ENCODE results near the gene TMEM129. TPM values are rescaled to one million over a fixed set of nuclear protein-coding genes. Genes with fewer than 3 reads are reported as not detected.
"Not testable (repeated sequence)": the region's sequence is repeated elsewhere in the genome, so short reads cannot be mapped to it uniquely, and the experiment has no call there.

The TMEM129 gene
- polyA plus RNA-seq, 3 donors: 33.2 to 37.1 (median 34.2) TPM

DNA sequence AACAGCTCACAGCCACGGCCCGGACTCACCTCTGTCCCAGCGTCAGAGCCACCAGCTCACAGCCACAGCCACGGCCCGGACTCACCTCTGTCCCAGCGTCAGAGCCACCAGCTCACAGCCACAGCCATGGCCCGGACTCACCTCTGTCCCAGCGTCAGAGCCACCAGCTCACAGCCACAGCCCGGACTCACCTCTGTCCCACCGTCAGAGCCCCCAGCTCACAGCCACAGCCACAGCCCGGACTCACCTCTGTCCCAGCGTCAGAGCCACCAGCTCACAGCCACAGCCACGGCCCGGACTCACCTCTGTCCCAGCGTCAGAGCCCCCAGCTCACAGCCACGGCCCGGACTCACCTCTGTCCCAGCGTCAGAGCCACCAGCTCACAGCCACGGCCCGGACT is 50.1 kb downstream of the TMEM129 start:
- DNase-seq (ENCODE audit: low read depth in 3 of 3, low spot score in 2 of 3): not testable (repeated sequence)

DNA sequence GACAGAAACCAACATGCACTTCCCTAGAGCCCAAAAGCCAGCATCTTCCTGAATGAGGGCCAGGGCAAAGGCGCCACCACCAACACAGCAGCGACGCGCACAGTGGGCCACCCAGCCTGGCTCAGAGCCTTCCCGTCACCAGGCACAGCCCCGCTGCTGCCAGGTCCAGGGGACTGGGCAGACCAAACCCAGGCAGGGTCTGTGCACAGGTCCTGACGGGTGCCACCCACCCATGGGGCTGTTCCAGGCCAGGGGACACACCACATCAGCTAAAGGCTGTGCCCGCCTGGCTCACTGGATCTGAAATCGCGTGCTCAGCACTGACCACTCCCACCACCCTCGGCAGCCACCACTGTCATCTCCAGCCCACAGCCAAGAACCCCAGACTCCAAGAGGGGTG is 50.8 kb downstream of the TMEM129 start:
- DNase-seq (ENCODE audit: low read depth in 3 of 3, low spot score in 2 of 3): no peak

DNA sequence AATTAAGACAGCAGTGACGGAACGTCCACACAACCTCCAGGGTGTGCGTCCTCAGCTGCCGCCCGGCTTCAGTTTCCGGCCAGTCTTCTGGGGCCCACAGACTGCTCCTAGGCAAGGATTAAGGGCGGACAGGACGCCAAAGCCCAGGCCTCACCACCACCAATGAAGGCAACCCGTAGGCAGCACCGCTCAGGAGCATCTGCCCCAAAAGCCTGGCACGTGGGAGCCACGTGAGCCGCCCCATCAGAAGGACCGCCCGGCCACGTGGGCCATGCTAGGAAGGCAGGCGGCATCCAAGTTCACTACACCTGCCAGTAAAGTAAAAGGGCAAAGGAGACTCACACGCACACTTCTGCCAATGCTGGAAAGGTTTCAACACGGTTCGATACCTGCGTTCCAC is 51.3 kb downstream of the TMEM129 start:
- DNase-seq (ENCODE audit: low read depth in 3 of 3, low spot score in 2 of 3): no peak

DNA sequence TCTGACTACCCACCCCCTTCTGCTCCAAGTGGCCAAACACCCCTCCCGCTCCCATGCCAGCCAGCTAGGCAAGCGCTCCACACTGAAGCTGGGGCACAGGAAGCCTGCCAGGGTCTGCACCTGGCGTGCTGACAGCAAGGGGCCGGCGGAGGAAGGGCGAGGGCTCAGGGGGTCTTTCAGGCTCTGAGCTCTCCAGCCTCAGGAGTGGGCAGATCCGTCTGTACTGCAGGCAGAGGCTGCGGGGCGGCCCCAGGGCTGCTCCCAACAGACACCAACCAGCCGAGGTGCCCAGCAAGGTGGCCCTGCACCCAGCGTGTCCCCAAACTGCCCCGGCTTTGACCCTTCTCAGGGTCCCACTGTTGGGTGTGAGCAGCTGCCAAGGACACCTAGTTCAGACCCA is 51.9 kb downstream of the TMEM129 start:
- no peak for DNase-seq (ENCODE audit: low read depth in 3 of 3, low spot score in 2 of 3)

DNA sequence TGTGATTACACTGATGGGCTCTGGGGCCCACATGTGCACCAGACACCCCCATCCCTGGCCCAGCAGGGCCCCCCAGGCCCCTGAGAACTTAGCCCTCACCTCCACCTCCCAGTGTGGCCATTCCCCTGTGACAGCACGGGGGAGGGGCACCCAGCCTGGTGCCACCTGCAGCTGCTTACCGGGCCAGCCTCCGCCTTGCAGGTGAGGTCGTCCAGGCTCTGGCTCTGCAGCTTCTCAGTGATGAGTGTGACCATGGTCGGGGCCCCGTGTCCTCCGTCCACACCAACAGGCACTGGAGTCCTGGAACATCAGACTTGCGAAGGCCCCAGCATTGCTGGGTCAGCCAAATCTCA is 52.7 kb downstream of the TMEM129 start:
- no peak for DNase-seq (ENCODE audit: low read depth in 3 of 3, low spot score in 2 of 3)

DNA sequence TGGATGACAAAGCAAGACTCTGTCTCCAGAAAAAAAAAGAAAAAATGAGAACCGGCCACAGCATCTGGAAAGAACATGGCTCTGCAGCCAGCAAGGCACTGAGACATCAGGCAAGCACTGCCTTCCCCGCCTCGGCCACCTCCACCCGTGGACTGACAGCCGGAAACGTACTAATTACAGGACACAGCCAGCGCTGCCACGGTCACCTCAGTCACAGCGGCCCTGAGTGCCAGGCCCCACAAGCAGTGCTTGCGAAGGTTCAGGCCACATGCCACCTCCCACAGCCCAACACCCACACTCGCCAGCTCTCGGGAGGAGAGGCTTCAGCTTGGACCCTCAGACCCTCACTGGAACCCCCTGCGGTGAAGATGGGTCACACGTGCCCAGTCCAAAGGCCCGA is 53.9 kb downstream of the TMEM129 start:
- DNase-seq (ENCODE audit: low read depth in 3 of 3, low spot score in 2 of 3): no peak

DNA sequence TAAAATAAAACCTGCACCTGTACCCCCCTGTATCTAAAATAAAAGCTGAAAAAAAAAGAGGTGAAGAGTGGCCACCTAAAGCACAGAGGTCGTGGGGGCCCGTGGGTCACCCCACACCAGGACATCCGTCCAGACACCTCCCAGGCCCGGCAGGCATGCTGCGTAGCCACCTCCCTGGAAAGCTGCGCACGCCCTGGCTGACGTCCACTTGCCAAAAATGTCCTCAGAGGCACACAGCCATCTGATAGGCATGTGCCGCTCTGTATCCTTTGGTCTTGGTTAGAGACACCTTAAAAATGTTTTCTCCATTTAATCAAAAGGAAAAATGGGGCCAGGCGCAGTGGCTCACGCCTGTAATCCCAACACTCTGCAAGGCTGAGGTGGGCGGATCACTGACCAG is 54.7 kb downstream of the TMEM129 start:
- no peak for DNase-seq (ENCODE audit: low read depth in 3 of 3, low spot score in 2 of 3)

Other genes starting within 250 kb of the TMEM129 start
- 1 to 10 TPM; 1.1 to 1.7 (median 1.3) TPM for gene FAM53A, start 37.0 kb downstream of the TMEM129 start, polyA plus RNA-seq (ENCODE audit: insufficient read length in 3 of 3)
- gene SLBP, start 9.0 kb downstream of the TMEM129 start, polyA plus RNA-seq (ENCODE audit: insufficient read length in 3 of 3): 10 to 100 TPM; 95.6 to 98.5 (median 97.9) TPM
- 10 to 100 TPM; 36.5 to 40.9 (median 39.8) TPM for gene TACC3, start 198 bp upstream of the TMEM129 start, polyA plus RNA-seq (ENCODE audit: insufficient read length in 3 of 3)
- 10 to 100 TPM; 59.6 to 73.9 (median 62.8) TPM for gene FGFR3, start 72.0 kb upstream of the TMEM129 start, polyA plus RNA-seq (ENCODE audit: insufficient read length in 3 of 3)
- 10 to 100 TPM; 18.2 to 19.8 (median 18.6) TPM for gene LETM1, start 134.8 kb upstream of the TMEM129 start, polyA plus RNA-seq (ENCODE audit: insufficient read length in 3 of 3)
- gene NSD2, start 150.1 kb upstream of the TMEM129 start, polyA plus RNA-seq (ENCODE audit: insufficient read length in 3 of 3): 10 to 100 TPM; 73.8 to 76.6 (median 75.5) TPM